ENCODE data around the gene DPRX. TPM values are rescaled to one million over a fixed set of nuclear protein-coding genes. Genes with fewer than 3 reads are reported as not detected.
"Not testable (repeated sequence)": the region's sequence is repeated elsewhere in the genome, so short reads cannot be mapped to it uniquely, and the experiment has no call there.

DPRX gene
- polyA plus RNA-seq, 1 donor from 2014 or later, result not detected

- H3K27me3 Mint-ChIP-seq, result no peaks in the 10 kb centered on the region
- H3K4me3 Mint-ChIP-seq, result no peak overlapping the region
- H3K27ac Mint-ChIP-seq, result no peak overlapping the region
- H3K9me3 Mint-ChIP-seq, result peaks cover 10 to 18% (median 15%) of the 10 kb centered on the region in 3 donors
- H3K4me1 Mint-ChIP-seq, result no peaks in the 10 kb centered on the region
- H3K36me3 Mint-ChIP-seq, result no peaks in the 10 kb centered on the region
Measured at GRCh38 chr19:53659292-53659691, 27.5 kb downstream of the DPRX start.

- H3K36me3 Mint-ChIP-seq, result no peaks in the 10 kb centered on the region
- peaks cover 7 to 12% (median 10%) of the 10 kb centered on the region in 3 donors for H3K9me3 Mint-ChIP-seq
- no peaks in the 10 kb centered on the region for H3K4me1 Mint-ChIP-seq
- H3K4me3 Mint-ChIP-seq, result no peak overlapping the region
- H3K27ac Mint-ChIP-seq, result no peak overlapping the region
- H3K27me3 Mint-ChIP-seq, result no peaks in the 10 kb centered on the region
Measured at GRCh38 chr19:53660584-53660983, 28.8 kb downstream of the DPRX start.

GRCh38 chr19:53662209-53662608 is 30.4 kb downstream of the DPRX start:
- H3K27ac Mint-ChIP-seq, result no peak overlapping the region
- H3K36me3 Mint-ChIP-seq, result no peaks in the 10 kb centered on the region
- peaks cover 7 to 10% (median 7%) of the 10 kb centered on the region in 3 donors for H3K9me3 Mint-ChIP-seq
- H3K27me3 Mint-ChIP-seq, result no peaks in the 10 kb centered on the region
- H3K4me3 Mint-ChIP-seq, result no peak overlapping the region
- no peaks in the 10 kb centered on the region for H3K4me1 Mint-ChIP-seq

GRCh38 chr19:53664152-53664551 is 32.4 kb downstream of the DPRX start:
- Mint-ChIP-seq H3K9me3 (peaks cover 6 to 7% (median 7%) of the 10 kb centered on the region in 3 donors), H3K4me3 (no peak overlapping the region), H3K36me3 (no peaks in the 10 kb centered on the region), H3K27me3 (no peaks in the 10 kb centered on the region), H3K4me1 (no peaks in the 10 kb centered on the region), H3K27ac (no peak overlapping the region)

GRCh38 chr19:53664760-53665159 is 33.0 kb downstream of the DPRX start:
- Mint-ChIP-seq H3K36me3 (no peaks in the 10 kb centered on the region), H3K4me3 (no peak overlapping the region), H3K9me3 (peaks cover 6 to 7% (median 7%) of the 10 kb centered on the region in 3 donors), H3K27me3 (no peaks in the 10 kb centered on the region), H3K27ac (no peak overlapping the region), H3K4me1 (no peaks in the 10 kb centered on the region)

GRCh38 chr19:53666331-53666730 is 34.5 kb downstream of the DPRX start:
- not testable (repeated sequence) for H3K27ac Mint-ChIP-seq, H3K4me3 Mint-ChIP-seq, H3K9me3 Mint-ChIP-seq, H3K4me1 Mint-ChIP-seq, H3K36me3 Mint-ChIP-seq, H3K27me3 Mint-ChIP-seq

GRCh38 chr19:53668804-53669203 is 37.0 kb downstream of the DPRX start:
- H3K27me3 Mint-ChIP-seq, H3K27ac Mint-ChIP-seq, H3K9me3 Mint-ChIP-seq, H3K4me3 Mint-ChIP-seq, H3K4me1 Mint-ChIP-seq, H3K36me3 Mint-ChIP-seq: not testable (repeated sequence)

- Mint-ChIP-seq H3K4me1 (no peaks in the 10 kb centered on the region), H3K36me3 (no peaks in the 10 kb centered on the region), H3K27me3 (no peaks in the 10 kb centered on the region), H3K4me3 (no peak overlapping the region), H3K9me3 (peaks cover 0 to 8% (median 2%) of the 10 kb centered on the region in 3 donors), H3K27ac (no peak overlapping the region)
Measured at GRCh38 chr19:53670345-53670744, 38.5 kb downstream of the DPRX start.

- no peaks in the 10 kb centered on the region for H3K4me1 Mint-ChIP-seq
- H3K27ac Mint-ChIP-seq, result no peak overlapping the region
- peaks cover 0 to 9% (median 2%) of the 10 kb centered on the region in 3 donors for H3K9me3 Mint-ChIP-seq
- H3K36me3 Mint-ChIP-seq, result no peaks in the 10 kb centered on the region
- no peak overlapping the region for H3K4me3 Mint-ChIP-seq
- H3K27me3 Mint-ChIP-seq, result no peaks in the 10 kb centered on the region
Measured at GRCh38 chr19:53671663-53672062, 39.9 kb downstream of the DPRX start.

Other genes starting within 250 kb of the DPRX start
- 11.0 TPM for gene ZNF765, start 236.8 kb upstream of the DPRX start, polyA plus RNA-seq
- 10.3 TPM for gene ZNF761, start 200.0 kb upstream of the DPRX start, polyA plus RNA-seq
- gene ZNF813, start 164.3 kb upstream of the DPRX start, polyA plus RNA-seq, result 7.2 TPM
- gene ZNF331, start 93.9 kb upstream of the DPRX start, polyA plus RNA-seq, result 27.1 TPM
- 0.15 TPM for gene NLRP12, start 192.3 kb downstream of the DPRX start, polyA plus RNA-seq
- 47.0 TPM for gene MYADM, start 235.9 kb downstream of the DPRX start, polyA plus RNA-seq